H9 (cell line): Measurements from ENCODE around the gene BTBD1. TPM values are rescaled to one million over a fixed set of nuclear protein-coding genes. Genes with fewer than 3 reads are reported as not detected.

Source experiments
- DNase-seq: peaks from one replicate; pipeline ENCODE4 v3.0.0-alpha.2; 2017
- H2AFZ ChIP-seq: one replicate; pipeline ENCODE4 v1.6.1; 2013; ENCODE audit warnings: mild to moderate bottlenecking, low read length, control low read depth, moderate library complexity
- H2AK5ac ChIP-seq: 2 replicates; pipeline ENCODE4 v1.6.1; 2013; ENCODE audit warnings: low read length, control low read depth, mixed read lengths; ENCODE audit not compliant: insufficient read length
- H2BK120ac ChIP-seq: one replicate; pipeline ENCODE4 v1.6.1; 2013; ENCODE audit warnings: low read depth, mild to moderate bottlenecking, low read length, control low read depth, inconsistent platforms; ENCODE audit not compliant: poor library complexity, severe bottlenecking
- H2BK12ac ChIP-seq: 2 replicates; pipeline ENCODE4 v1.6.1; 2013; ENCODE audit warnings: low read length, control low read depth, mixed read lengths, low read depth; ENCODE audit not compliant: insufficient read length
- H2BK15ac ChIP-seq: 2 replicates; pipeline ENCODE4 v1.6.1; 2013; ENCODE audit warnings: low read depth, low read length, control low read depth
- H2BK20ac ChIP-seq: one replicate; pipeline ENCODE4 v1.6.1; 2013; ENCODE audit warnings: low read depth, mild to moderate bottlenecking, low read length, control low read depth, inconsistent platforms; ENCODE audit not compliant: poor library complexity, severe bottlenecking
- H2BK5ac ChIP-seq: 2 replicates; pipeline ENCODE4 v1.6.1; 2013; ENCODE audit warnings: low read length, control low read depth, mixed read lengths; ENCODE audit not compliant: insufficient read length
- H3K14ac ChIP-seq: 2 replicates; pipeline ENCODE4 v1.6.1; 2013; ENCODE audit warnings: low read length, control low read depth; ENCODE audit not compliant: insufficient read depth
- H3K18ac ChIP-seq: 2 replicates; pipeline ENCODE4 v1.6.1; 2013; ENCODE audit warnings: low read depth, mild to moderate bottlenecking, mixed read lengths, low read length, control low read depth; ENCODE audit not compliant: insufficient read length
- H3K23ac ChIP-seq: 2 replicates; pipeline ENCODE4 v1.6.1; 2013; ENCODE audit warnings: low read length, control low read depth, mixed read lengths, low read depth; ENCODE audit not compliant: insufficient read length
- H3K23me2 ChIP-seq: 2 replicates; pipeline ENCODE4 v1.6.1; 2013; ENCODE audit warnings: low read depth, mild to moderate bottlenecking, mixed read lengths, low read length, control low read depth; ENCODE audit not compliant: insufficient read length, poor library complexity, severe bottlenecking
- H3K27ac ChIP-seq: 2 replicates; pipeline ENCODE4 v1.5.1; 2013; ENCODE audit warnings: low read length, control low read depth, mixed read lengths, low read depth; ENCODE audit not compliant: insufficient read length
- H3K27me3 ChIP-seq: 2 replicates; pipeline ENCODE4 v1.6.1; 2013; ENCODE audit warnings: low read length, control low read depth, inconsistent platforms; ENCODE audit not compliant: insufficient read depth
- H3K4ac ChIP-seq: 2 replicates; pipeline ENCODE4 v1.6.1; 2013; ENCODE audit warnings: low read depth, mild to moderate bottlenecking, control low read depth, inconsistent platforms, low read length, moderate library complexity
- H3K4me1 ChIP-seq: 2 replicates; pipeline ENCODE4 v1.6.1; 2013; ENCODE audit warnings: low read length, control low read depth, inconsistent platforms; ENCODE audit not compliant: insufficient read depth
- H3K4me2 ChIP-seq: 2 replicates; pipeline ENCODE4 v1.6.1; 2013; ENCODE audit warnings: low read length, control low read depth, mixed read lengths; ENCODE audit not compliant: insufficient read length, insufficient read depth
- H3K56ac ChIP-seq: 2 replicates; pipeline ENCODE4 v1.6.1; 2013; ENCODE audit warnings: low read depth, mild to moderate bottlenecking, mixed read lengths, low read length, control low read depth; ENCODE audit not compliant: insufficient read length
- H3K79me1 ChIP-seq: 2 replicates; pipeline ENCODE4 v1.6.1; 2013; ENCODE audit warnings: low read depth, mild to moderate bottlenecking, moderate library complexity, low read length, control low read depth, inconsistent platforms; ENCODE audit not compliant: insufficient read depth, poor library complexity, severe bottlenecking
- H3K79me2 ChIP-seq: 2 replicates; pipeline ENCODE4 v1.6.1; 2013; ENCODE audit warnings: low read length, control low read depth, inconsistent platforms; ENCODE audit not compliant: insufficient read depth
- H3K9ac ChIP-seq: 2 replicates; pipeline ENCODE4 v1.6.1; 2013; ENCODE audit warnings: low read length, control low read depth, mixed read lengths; ENCODE audit not compliant: insufficient read length; ENCODE audit errors: extremely low read depth
- H3K9me3 ChIP-seq: one replicate; pipeline ENCODE4 v1.6.1; 2013; ENCODE audit warnings: low read depth, low read length, inconsistent platforms; ENCODE audit not compliant: control insufficient read depth
- H3T11ph ChIP-seq: one replicate; pipeline ENCODE4 v1.6.1; 2013; ENCODE audit warnings: mild to moderate bottlenecking, low read length, control low read depth, inconsistent platforms
- H4K20me1 ChIP-seq: one replicate; pipeline ENCODE4 v1.6.1; 2013; ENCODE audit not compliant: control insufficient read depth, insufficient read length, insufficient read depth
- H4K5ac ChIP-seq: 2 replicates; pipeline ENCODE4 v1.6.1; 2013; ENCODE audit warnings: low read depth, mild to moderate bottlenecking, mixed read lengths, low read length, control low read depth; ENCODE audit not compliant: insufficient read length
- H4K8ac ChIP-seq: replicated peaks from 2 replicates; pipeline ENCODE4 v1.6.1; 2013; ENCODE audit warnings: low read length, control low read depth, mixed read lengths, low read depth; ENCODE audit not compliant: insufficient read length
- H4K91ac ChIP-seq: 2 replicates; pipeline ENCODE4 v1.6.1; 2013; ENCODE audit warnings: low read depth, mild to moderate bottlenecking, moderate library complexity, mixed read lengths, low read length, control low read depth; ENCODE audit not compliant: insufficient read length
- H3K27ac Mint-ChIP-seq, 3 experiments: 2 replicates in 2 of 3; 3 replicates in 1 of 3; pipeline ENCODE4 v1.8.0; 2020 to 2021; ENCODE audit warnings: mixed read lengths in 3 of 3, mild to moderate bottlenecking in 1 of 3, moderate library complexity in 1 of 3
- H3K27me3 Mint-ChIP-seq: 2 replicates; pipeline ENCODE4 v1.8.0; 2021; ENCODE audit warnings: low read depth, mild to moderate bottlenecking, moderate library complexity, mixed read lengths
- H3K36me3 Mint-ChIP-seq, 3 experiments: 2 replicates in 2 of 3; 3 replicates in 1 of 3; pipeline ENCODE4 v1.8.0; 2020 to 2021; ENCODE audit warnings: low read depth in 3 of 3, mixed read lengths in 3 of 3; ENCODE audit not compliant: insufficient read depth in 1 of 3
- H3K4me1 Mint-ChIP-seq, 2 experiments: 2 replicates each; pipeline ENCODE4 v1.8.0; 2020; ENCODE audit warnings: mixed read lengths in 2 of 2
- H3K4me3 Mint-ChIP-seq, 2 experiments: 2 replicates in 1 of 2; 3 replicates in 1 of 2; pipeline ENCODE4 v1.8.0; 2020 to 2021; ENCODE audit warnings: mild to moderate bottlenecking in 2 of 2, mixed read lengths in 2 of 2, moderate library complexity in 1 of 2
- H3K9me3 Mint-ChIP-seq, 2 experiments: 2 replicates in 1 of 2; 3 replicates in 1 of 2; pipeline ENCODE4 v1.8.0; 2020; ENCODE audit warnings: mild to moderate bottlenecking in 2 of 2, mixed read lengths in 2 of 2, moderate library complexity in 1 of 2
- CTCF ChIP-seq: fragments of 200-600 bp; sonication (generic); conservative IDR thresholded peaks from 3 replicates; pipeline ENCODE4 v1.8.0; 2021; ENCODE audit warnings: antibody characterized with exemption, mild to moderate bottlenecking
- WGBS: extraction: QIAGEN DNeasy Blood & Tissue Kit; methylation state at CpG from one replicate; pipeline ENCODE4 v1.1.7; 2013; ENCODE audit warnings: missing lambda C conversion rate, low lambda C conversion rate, mixed read lengths; ENCODE audit not compliant: insufficient read length; ENCODE audit errors: extremely low coverage; 5-methylcytosine and 5-hydroxymethylcytosine counted together
- total RNA-seq: library from RNA; stranded (reverse); gene quantifications from 2 replicates; pipeline ENCODE4 v1.2.1, GENCODE V29; 2021

BTBD1 gene
- total RNA-seq, 1 experiment from 2014 or later, result 43.3 TPM

GRCh38 chr15:82970078-82970686 lies 96.9 kb downstream of the BTBD1 start:
- no peak overlapping the region for H3K23ac ChIP-seq
- no peak overlapping the region for H3K4me3 Mint-ChIP-seq
- no peak overlapping the region for H2BK5ac ChIP-seq
- H3K9me3 Mint-ChIP-seq, result no peaks in the 10 kb centered on the region
- no peak overlapping the region for H3K14ac ChIP-seq
- no peak overlapping the region for H4K5ac ChIP-seq
- H3K4me1 Mint-ChIP-seq, result no peaks in the 10 kb centered on the region
- DNase-seq, result no peak
- no peak overlapping the region for H4K91ac ChIP-seq
- WGBS, result no CpG with 5 or more reads among the region's 3 CpGs
- no peak overlapping the region for H2BK20ac ChIP-seq
- no peak for TF ChIP-seq CTCF
- H2BK120ac ChIP-seq, result no peak overlapping the region
- no peak overlapping the region for H3K4ac ChIP-seq
- H3K27me3 ChIP-seq, result no peaks in the 10 kb centered on the region
- H2BK15ac ChIP-seq, result no peak overlapping the region
- H3K56ac ChIP-seq, result no peak overlapping the region
- no peaks in the 10 kb centered on the region for H3K4me1 ChIP-seq
- H3T11ph ChIP-seq, result no peak overlapping the region
- H3K23me2 ChIP-seq, result no peaks in the 10 kb centered on the region
- no peak overlapping the region for H2AFZ ChIP-seq
- no peaks in the 10 kb centered on the region for H4K20me1 ChIP-seq
- H3K36me3 Mint-ChIP-seq, result no peaks in the 10 kb centered on the region
- H2BK12ac ChIP-seq, result no peak overlapping the region
- no peak overlapping the region for H3K18ac ChIP-seq
- no peak overlapping the region for H4K8ac ChIP-seq
- no peak overlapping the region for H3K4me2 ChIP-seq
- no peak overlapping the region for H3K27ac Mint-ChIP-seq
- H3K9ac ChIP-seq, result no peak overlapping the region
- H3K79me2 ChIP-seq, result no peaks in the 10 kb centered on the region
- H3K9me3 ChIP-seq, result no peaks in the 10 kb centered on the region
- no peak overlapping the region for H3K27ac ChIP-seq
- H3K79me1 ChIP-seq, result no peaks in the 10 kb centered on the region
- H2AK5ac ChIP-seq, result no peak overlapping the region
- H3K27me3 Mint-ChIP-seq, result peaks cover 6% of the 10 kb centered on the region
